Measurements from ENCODE around the gene KCNT1.

The KCNT1 gene

DNA sequence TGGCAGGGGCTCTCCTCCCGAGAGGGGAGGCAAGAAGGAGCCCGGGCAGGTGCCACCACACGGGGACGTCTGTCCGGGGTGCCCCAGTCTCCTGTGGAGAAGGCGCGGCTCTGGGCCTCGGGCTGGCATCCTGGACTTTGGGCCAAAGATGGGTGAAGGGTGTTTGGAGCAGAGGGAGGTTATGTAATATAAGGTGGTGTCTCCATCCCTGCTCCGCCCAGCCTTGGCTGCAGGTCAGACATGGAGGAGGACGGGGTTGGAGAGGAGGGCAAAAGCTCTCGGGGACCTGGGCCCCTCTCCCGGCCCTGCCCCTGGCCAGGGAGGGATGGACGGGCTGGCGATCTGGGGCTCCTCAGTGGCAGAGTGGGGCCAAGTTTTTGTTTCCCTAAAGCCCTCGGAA is 1.5 kb upstream of the KCNT1 start:
- DNase-seq (ENCODE audit: low spot score) = no peak

DNA sequence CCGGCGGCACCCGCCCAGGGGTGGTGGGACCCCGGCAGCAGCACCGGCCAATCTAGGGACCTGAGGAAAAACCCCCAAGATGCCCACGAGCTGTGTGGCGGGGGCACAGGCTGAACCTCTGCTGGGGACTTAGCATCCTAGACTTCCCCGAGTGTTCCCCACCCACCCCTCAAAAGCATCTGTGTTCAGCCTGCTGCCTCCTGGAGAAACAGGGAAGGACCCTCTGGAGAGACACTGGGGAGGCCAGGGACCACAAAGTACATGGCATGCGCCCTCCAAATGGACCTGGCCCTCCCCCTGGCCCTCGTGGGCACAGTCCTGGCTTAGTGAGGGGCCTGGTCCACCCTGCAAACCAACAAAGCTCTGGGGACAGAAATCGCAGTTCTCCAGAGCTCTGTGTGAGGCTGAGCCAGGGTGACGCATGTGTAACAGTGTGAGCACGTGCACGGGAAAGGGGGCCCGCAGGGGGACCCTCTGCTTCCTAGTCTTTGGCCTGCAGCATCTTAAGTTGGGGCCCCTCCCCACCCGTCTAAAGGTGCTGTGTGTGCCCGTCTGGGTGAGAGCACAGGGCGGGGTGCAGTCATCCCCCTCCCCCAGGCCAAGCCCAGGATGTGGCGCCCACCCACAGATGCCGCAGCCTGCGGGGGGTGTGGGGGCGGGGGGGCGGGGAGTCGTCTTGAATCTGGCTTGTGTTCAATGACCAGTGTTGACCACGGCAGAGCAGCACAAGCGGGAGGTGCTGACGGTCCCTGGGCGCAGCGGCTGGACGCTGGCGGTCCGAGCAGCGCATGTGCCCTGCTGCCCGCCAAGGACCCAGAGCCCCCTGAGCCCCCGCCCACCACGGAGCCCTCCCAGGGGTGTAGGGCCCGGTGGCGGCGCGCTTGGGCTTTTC is 672 bp upstream of the KCNT1 start:
- DNase-seq (ENCODE audit: low spot score) = no peak

DNA sequence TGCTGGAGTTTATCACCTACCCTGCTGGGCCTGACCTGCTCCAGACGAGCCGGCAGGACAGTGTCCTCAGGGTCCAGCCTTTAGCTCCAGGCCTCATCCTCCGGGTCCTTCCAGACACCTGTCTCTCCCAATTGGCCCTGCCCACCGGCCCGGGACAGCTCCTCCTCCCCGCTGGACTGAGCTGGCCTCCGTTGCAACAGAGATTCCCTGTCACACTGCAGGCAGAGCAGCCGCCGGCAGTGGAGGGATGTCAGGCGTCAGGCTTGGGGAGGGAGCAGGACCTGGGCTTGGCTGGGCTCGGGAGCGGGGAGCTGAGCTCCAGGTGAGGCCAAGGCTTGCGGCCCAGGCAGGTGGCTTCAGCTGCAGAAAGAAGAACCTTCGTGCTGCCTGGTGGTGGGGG is 1.7 kb downstream of the KCNT1 start:
- DNase-seq (ENCODE audit: low spot score) = no peak

DNA sequence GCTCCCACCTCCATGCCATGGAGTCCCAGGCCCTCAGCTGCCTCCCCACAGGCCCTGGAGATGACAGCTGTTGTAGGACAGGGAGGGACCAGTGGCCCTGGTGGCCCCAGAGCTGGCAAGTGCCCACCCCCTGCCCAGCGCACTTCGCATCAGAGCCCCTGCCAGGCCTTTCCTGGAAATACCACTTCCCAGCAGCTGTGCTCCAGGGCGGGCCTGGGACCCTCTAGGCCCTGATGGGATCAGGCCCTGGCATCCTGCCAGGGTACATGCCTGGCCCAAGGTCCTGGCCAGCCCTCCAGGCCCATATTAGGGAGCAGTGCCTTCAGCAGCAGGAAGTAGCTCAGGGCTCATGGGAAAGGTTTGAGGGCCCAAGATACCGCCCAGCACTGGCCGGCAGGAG is 2.5 kb downstream of the KCNT1 start:
- no peak for DNase-seq (ENCODE audit: low spot score)

DNA sequence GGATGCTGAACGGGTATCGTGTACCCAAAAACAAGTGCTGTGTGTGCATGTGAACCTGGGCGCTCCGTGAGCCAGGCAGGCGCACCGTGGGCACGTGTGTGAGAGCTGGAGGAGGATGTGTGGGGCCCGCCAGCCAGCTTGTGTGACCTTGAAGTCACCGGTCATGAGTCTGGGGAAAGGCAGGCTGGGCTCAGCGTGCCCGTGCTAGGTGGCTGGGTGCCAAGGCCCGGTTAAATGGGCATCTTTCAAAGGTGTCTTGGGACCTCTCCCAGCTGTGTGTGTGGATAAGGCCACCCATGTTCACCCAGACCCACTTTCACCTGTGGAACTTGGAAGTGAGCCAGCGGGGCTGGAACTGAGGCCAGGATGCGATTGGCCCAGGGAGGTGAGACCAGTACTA is 3.4 kb downstream of the KCNT1 start:
- no peak for DNase-seq (ENCODE audit: low spot score)

DNA sequence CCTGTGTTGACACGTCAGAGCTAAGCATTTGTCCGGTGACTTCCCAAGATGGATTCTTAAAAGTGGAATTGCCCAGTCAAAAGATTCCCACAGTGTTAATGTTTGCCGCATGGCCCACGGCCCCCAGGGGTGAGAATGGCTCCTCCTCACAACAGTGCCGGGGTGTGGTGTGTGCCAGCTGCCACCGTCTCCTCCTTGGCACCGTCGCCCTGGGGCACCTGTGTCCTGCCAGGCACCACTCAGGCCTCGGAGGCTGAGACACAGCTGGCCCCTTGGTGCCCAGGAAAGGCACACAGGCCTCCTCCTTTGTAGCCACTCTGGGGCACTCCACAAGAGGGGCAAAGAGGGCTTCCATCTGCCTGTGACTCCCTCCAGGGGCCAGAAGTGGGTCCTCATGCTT is 4.3 kb downstream of the KCNT1 start:
- no peak for DNase-seq (ENCODE audit: low spot score)

DNA sequence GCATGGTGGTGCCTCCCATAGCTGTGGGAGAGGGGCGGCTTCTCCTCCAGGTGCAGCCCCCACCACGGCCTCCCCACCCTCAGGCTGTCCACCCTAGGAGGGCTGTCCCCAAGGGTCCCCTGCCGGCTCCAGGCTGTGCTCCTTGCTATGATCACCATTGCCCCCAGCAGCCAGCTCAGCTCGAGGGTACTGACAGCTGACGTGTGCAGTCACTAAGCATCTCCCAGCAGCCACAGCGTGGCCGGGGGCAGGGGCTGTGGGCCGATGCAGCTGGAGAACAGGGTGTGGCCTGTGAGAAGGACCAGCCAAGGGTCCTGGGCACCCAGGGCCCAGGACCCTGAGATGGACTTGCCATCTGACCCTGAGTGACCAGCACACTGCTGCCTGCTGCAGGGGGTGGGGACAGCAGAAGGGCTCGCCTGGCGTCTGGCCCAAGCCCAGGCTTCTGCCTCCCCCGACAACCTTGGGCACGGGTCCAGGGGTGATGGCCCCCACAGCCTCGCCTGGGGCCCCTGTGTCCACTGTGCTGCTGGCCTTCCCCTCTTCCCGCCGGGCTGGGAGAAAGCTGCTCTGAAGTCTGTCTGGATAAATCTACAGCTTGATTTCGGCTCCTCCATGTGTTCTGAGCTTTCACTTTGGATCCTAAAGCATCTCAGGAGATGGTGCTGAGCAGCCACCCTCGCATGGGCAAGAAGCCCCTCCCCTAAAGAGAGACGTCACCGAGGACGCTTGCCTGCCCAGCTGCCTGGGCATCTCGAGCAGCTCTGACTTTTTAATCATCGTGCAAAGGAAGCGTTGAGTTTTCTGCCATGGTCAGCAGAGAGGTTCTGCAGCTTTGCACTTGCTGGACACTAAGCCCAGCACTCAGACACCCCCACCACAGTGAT is 5.5 kb downstream of the KCNT1 start:
- no peak for DNase-seq (ENCODE audit: low spot score)

DNA sequence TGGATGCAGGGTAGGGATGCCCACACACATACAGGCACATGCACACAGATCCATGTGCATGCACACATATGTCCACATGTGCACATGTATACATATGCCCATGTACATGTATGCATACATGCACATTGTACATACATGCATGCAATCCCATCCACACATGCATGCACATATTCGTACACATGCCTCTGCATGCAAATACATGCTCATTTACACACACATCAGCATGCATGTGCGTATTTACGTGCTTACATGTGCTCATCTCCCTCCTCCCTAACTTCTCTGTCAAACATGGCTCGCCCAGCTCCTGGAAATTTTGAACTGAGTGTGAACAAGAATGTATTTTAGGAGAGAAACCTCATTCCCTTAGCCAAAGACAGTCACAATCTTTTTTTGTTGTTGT is 6.2 kb downstream of the KCNT1 start:
- no peak for DNase-seq (ENCODE audit: low spot score)

DNA sequence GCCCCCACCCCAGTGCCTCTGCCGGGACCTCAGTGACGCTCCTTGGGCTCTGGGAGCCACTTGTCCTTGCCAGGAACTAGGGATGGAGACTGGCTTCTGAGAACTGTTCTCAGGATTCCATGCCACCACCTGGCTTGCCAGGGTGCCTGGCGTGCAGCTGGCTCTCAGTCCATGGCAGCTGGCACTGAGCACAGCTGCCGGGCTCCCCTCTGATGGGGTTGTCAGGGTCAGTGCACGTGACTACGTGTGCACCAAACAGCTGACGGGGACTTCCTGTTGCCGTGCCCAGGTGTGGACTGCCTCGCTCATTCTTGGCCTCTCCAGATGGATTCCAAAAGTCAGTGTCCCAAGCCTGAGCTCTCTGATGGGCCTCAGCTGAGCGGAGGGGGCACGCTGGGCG is 9.4 kb downstream of the KCNT1 start:
- DNase-seq (ENCODE audit: low spot score) = peak; percentile 28

DNA sequence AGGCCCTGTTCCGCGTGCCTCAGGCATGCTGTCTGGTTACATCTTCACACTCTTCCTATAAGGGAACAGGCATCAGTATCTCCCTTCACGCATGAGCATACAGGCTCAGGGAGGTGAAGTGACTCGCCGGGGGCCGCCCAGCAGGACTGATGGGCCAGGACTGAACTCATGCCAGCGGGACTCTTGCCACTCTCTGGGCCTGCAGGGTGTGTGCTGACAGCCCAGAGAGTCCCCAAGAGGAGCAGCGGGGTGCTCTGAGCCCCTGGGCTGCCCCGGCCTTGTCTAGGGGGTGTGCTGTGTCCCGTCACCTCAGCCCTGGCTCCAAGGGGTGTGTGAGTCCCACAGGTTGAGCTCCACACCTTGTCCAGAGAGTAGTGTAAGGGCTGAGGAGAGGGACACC is 9.9 kb downstream of the KCNT1 start:
- DNase-seq (ENCODE audit: low spot score) = no peak

DNA sequence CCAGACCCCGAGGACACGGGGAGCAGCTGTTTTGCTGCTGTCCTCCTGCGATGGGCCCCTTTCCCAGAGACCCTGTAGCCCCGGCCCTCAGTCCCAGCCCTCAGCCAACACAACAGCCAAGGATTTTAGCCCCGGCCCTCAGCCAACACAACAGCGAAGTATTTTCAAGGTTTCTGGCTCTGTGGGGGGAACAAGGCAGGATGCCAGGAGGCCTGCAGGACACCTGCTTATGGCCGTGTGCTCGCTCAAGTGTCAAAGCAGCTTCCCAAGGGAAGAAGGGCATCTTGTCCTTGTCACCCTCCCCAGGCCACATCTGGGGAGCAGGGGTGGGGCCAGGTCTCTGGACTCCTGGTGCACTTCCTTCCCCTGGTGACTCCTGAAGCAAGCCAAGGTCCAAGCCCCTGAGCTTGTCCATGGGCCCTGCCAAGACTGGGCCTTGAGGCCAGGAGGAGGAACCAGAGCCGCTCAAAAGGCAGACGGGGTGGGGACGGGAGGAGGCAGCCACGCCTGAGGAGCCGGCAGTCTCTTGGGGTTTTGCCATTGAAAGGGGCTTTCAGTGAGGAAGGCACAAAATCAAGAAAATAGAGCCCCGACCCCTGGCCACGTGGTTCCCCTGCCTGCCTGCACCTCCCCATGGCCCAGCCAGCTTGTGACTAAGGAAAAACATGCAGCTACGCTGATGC is 10.8 kb downstream of the KCNT1 start:
- DNase-seq (ENCODE audit: low spot score) = no peak

DNA sequence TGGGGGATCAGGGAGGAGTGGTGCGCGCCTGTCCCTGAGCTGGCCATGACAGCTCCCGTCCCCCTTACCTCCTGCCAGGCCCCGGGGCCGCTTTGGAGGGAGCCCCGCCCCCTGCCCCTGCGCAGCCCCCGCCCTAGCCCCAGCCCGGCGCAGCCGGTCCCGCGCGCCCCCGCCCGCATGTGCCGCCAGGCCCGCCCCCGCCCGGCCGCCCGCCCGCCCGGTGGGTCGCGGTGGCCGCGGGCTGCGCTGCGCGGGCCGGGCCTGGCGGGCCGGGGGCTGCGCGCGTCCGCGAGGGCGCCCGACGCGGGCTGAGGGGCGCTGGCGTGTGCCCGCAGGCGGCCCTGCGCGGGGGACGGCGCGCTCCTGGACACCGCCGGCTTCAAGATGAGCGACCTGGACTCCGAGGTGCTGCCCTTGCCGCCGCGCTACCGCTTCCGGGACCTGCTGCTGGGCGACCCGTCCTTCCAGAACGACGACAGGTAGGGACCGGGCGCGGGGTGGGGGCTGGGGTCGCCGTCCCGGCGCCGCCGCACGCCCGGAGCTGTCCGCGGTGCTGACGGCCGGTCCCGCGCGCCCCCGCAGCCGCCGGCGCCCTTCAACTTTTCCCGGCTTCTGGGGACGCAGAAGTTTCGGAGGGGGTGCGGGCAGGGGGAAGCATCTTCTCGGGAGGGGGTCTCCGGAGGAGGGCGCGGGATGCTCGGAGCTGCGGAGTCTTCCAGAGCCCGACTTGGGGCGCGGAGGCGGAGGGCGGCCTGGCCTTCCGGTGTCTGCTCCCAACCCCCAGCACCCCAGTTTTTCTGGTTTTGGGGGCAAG is 12.5 kb downstream of the KCNT1 start:
- no peak for DNase-seq (ENCODE audit: low spot score)

DNA sequence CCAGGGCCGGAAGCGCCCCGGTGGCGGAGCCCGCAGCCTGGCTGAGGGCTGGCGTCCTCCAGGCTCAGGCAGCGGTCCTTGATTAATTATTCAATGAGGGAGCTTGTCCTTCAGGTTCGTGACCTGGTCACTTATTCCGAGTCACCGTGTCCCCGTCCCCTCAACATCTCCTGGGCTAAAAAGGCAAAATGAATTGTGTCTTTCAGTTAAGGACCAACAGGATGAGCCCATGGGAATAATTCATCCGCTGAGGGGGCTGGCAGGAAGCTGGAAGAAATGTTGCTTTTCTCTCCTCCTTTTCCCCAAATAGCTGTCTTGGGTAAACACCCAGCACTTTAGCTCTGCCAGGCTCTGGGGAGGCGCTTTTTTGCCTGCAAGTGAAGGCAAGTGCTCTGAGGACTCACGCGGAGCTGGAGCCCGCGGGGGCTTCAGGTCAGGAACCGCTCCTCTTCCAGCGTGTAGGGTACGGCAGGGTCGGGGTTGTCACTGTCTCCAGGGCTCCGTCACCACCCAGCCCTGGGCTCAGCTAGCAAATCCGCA is 13.1 kb downstream of the KCNT1 start:
- DNase-seq (ENCODE audit: low spot score) = no peak

DNA sequence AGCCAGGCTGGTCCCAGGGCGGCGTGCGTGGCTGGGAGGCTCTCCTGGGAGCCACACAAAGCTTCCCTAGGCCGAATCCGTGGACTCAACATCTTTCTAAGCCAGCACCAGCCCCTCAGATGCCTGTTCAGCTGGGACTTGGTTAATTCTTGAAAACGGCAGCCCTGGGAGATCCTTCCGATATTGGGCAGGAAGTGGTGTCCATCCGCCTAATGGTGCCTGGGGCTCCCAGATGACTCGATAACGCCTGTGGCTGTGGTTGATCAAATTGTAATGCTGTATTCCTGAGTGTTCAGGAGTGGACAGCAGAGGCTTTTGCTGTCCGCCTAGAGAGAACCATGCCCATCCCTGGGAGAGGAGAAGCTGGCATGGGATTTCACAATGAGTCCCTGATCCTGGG is 14.1 kb downstream of the KCNT1 start:
- no peak for DNase-seq (ENCODE audit: low spot score)

DNA sequence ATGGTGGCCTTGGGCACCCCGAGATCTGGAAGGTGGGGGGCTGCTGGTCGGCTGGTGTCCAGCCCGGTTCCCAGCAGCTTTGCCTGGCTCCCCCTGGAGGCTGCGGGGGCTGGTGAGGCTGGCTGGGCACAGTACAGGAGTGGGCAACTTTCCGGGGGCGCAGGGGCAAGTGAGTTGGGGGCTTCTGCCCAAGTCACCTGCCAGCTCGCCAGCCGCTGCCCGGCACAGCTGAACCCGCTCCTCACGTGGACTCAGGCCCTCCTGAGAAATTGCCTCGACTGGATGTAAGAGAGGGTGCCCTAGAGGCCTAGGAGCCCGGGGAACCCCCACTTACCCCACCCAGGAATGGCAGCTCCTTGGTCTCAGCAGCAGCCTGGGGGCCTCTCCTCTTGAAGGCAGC is 15.4 kb downstream of the KCNT1 start:
- no peak for DNase-seq (ENCODE audit: low spot score)

DNA sequence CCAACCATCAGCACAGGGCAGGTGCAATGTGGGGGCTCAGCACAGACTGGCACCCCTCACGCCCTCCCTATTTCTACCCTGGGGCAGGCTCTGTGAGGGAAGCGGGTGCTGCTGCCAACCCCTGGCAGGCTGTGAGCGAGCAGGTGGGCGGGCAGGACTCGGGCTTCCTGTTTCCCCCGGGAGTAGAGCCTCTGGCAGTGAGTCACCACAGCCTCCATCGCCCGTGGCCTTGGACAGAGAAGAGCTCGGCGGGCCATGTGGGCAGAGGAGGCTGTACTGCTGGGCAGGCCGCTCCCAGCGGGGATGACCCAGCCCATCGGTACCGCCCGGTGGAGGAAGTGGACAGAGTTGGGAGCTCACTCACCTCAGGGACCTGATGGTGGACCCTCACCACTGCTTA is 16.6 kb downstream of the KCNT1 start:
- DNase-seq (ENCODE audit: low spot score) = no peak

DNA sequence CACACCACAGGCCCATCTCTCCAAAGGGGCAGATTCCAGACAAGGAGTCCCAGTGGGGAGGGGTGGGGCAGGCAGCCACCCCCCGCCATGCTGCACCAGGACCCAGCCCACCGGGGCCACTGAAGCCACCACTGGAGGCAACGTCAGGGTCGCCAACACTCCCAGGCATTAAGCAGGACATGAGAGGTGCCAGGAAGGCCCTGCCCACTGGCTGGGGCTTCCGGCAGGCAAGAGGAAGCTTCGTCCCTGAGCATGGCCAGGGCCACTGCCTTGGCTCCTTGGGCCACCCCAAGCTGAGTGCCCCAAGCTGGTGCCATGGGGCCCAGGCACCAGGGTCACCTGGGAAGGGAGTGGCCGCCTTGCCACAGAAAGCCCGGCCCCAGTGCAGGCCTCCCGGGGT is 17.5 kb downstream of the KCNT1 start:
- no peak for DNase-seq (ENCODE audit: low spot score)

DNA sequence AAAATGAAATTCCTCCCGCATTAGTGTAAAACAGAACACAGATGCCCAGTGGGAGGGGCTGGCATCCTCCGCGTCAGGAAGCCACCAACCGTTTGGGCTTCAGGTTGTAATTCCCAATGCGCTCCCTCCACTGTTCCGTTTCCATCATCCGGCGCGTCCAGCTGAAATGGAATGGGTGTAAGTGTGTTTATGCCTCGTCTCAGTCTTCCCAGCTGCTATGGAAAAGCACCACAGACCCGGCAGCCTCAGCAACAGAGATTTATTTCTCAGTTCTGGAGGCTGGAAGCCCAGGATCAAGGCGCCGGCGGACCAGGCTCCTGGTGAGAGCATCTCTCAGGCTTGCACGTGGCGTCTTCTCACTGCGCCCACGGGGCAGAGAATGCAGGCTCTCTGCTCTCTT is 20.4 kb downstream of the KCNT1 start:
- no peak for DNase-seq (ENCODE audit: low spot score)

DNA sequence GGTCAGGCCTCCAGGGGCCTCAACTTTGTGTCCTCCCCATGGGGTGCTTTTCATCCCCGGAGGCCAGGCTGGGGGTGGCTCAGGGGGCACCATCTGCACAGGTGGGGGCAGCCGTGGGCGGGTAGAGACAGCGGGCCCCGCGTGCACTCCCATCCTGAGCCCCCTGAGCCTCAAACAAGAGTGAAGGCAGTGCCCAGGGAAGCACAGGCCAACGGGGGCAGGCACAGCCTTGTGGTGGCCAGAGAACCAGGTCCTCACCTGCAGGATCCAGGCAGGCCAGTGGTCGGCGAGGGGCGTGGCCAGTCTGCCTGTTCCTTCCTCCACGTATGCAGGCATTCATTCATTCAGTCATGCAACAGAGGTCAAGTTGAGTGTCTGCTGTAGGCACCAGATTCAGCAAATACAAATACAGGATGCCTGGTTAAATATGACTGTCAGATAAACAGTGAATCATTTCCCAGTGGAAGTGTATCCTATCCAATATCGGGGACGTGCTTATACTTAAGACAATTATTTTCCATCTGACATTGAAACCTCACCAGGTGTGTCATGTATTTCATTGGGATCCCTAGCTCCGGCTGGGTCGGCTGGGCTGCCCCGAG is 22.3 kb downstream of the KCNT1 start:
- no peak for DNase-seq (ENCODE audit: low spot score)

DNA sequence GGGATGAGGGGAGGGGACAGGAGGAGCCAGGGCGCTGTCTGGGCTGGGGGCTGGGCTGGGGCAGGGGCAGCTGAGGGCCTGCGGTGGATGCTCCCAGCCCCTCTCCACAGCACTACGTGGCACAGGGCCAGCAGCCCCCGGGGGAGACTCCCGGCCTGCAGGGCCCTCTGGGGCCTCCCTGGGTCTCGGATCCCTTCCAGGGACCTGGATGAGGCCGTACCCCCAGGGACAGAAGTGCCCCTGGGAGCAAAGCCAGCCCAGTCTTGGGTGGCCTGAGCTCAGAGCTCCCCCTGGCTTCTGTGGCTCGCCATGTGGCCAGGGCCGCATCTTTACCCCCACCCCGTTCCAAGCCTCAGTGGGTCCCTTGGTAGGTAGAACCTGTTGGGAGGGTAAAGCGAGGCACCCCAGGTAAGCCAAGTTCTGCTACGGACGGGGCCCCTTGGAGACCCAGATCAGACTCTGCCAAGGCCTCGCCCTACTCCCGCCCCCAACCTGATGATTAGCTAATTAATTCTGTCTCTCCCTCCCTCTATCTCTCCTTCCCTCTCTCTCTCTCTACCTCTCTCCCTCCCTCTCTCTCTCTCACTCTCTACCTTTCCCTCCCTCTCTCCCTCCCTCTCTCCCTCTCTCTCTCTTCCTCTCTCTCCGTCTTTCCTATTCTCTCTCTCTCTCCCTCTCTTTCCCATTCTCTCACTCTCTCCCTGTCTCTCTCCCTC is 24.3 kb downstream of the KCNT1 start:
- peak; percentile 18 for DNase-seq (ENCODE audit: low spot score)

Data from NAMALWA (cell line).